K562 (cell line): Measurements from ENCODE around the gene UNKL. TPM values are rescaled to one million over a fixed set of nuclear protein-coding genes. Genes with fewer than 3 reads are reported as not detected.

Experiments used
- ATAC-seq: fragments of 200-7000 bp; cut with Tn5 transposase; 3 replicates; pipeline ENCODE4 v1.9.1; 2020; ENCODE audit warnings: moderate library complexity
- BruUV-seq: library from RNA; stranded (reverse); fragments of 400-500 nt; replicated peaks from 2 replicates; lab custom pipeline; 2021; lab: Mats Ljungman, UMichigan
- CTCF ChIA-PET: fragments of 300-600 bp; formaldehyde crosslinking; extraction: SDS; loops from one replicate; lab custom pipeline; 2021; ENCODE audit warnings: low intra/inter-chr PET ratio; lab: Yijun Ruan, JAX
- POLR2A ChIA-PET: fragments of 300-600, 350-650 bp; sonication (Branson Sonifier 250); formaldehyde crosslinking; extraction: SDS; loops from one replicate; lab custom pipeline; 2021; ENCODE audit warnings: antibody characterized with exemption, inconsistent platforms; lab: Yijun Ruan, JAX
- DNase-seq, 4 experiments: peaks; one replicate each; pipeline versions ENCODE4 v3.0.0 to v3.0.0-alpha.2; 2011 to 2018; ENCODE audit warnings: low spot score in 3 of 4, mixed read lengths in 3 of 4; ENCODE audit errors: extremely low read depth in 1 of 4
- FAIRE-seq: peaks from 2 replicates; lab custom pipeline; 2011; peaks lifted over from hg19 to GRCh38; lab: Jason Lieb, UNC
- H2AFZ ChIP-seq: 2 replicates; pipeline ENCODE4 v1.6.0; 2011; ENCODE audit warnings: low read depth, low read length, control low read depth, inconsistent platforms
- H3K27ac ChIP-seq: fragments of 200-600 bp; 3 replicates; pipeline ENCODE4 v1.8.0; 2011; ENCODE audit warnings: low read depth, mild to moderate bottlenecking, control low read depth, inconsistent platforms, low read length, moderate library complexity, mixed read lengths; ENCODE audit errors: extremely low read depth
- H3K27me3 ChIP-seq, 2 experiments: fragments of 300-600 bp in 1 of 2; 2 replicates in 1 of 2; 3 replicates in 1 of 2; pipeline versions ENCODE4 v1.6.0 to v1.8.0; 2011; ENCODE audit warnings: inconsistent platforms in 2 of 2, low read length in 2 of 2, mild to moderate bottlenecking in 1 of 2, mixed read lengths in 1 of 2, moderate library complexity in 1 of 2; ENCODE audit not compliant: control insufficient read depth in 2 of 2, insufficient read depth in 2 of 2
- H3K36me3 ChIP-seq: fragments of 300-600 bp; 3 replicates; pipeline ENCODE4 v1.8.0; 2011; ENCODE audit warnings: mild to moderate bottlenecking, low read length, inconsistent platforms; ENCODE audit not compliant: control insufficient read depth, insufficient read depth
- H3K4me1 ChIP-seq, 2 experiments: fragments of 200-600 bp in 1 of 2; replicated peaks in 1 of 2; 2 replicates in 1 of 2; 3 replicates in 1 of 2; pipeline versions ENCODE4 v1.5.1 to v1.8.0; 2011; ENCODE audit warnings: inconsistent platforms in 2 of 2, low read length in 2 of 2, mild to moderate bottlenecking in 1 of 2, mixed read lengths in 1 of 2, moderate library complexity in 1 of 2; ENCODE audit not compliant: control insufficient read depth in 2 of 2, insufficient read depth in 2 of 2
- H3K4me2 ChIP-seq: 2 replicates; pipeline ENCODE4 v1.6.1; 2011; ENCODE audit warnings: low read length, control low read depth, inconsistent platforms, mixed read lengths; ENCODE audit not compliant: insufficient read depth
- H3K4me3 ChIP-seq: fragments of 200-600 bp; sonication (generic), shearing (Covaris generic); 2 replicates; pipeline ENCODE4 v1.5.1; 2016; ENCODE audit warnings: control low read depth, inconsistent platforms
- H3K79me2 ChIP-seq: fragments of 200-600 bp; 3 replicates; pipeline ENCODE4 v1.8.0; 2011; ENCODE audit warnings: low read length, inconsistent platforms; ENCODE audit not compliant: control insufficient read depth, insufficient read depth
- H3K9ac ChIP-seq, 2 experiments: 2 replicates each; pipeline versions ENCODE4 v1.6.0 to v1.6.1; 2011; ENCODE audit warnings: low read depth in 2 of 2, low read length in 2 of 2, control low read depth in 1 of 2, inconsistent platforms in 1 of 2, mild to moderate bottlenecking in 1 of 2, mixed read lengths in 1 of 2; ENCODE audit not compliant: insufficient read depth in 1 of 2
- H3K9me1 ChIP-seq: one replicate; pipeline ENCODE4 v1.6.0; 2011; ENCODE audit warnings: inconsistent platforms, mild to moderate bottlenecking, low read length, moderate library complexity; ENCODE audit not compliant: control insufficient read depth, insufficient read depth
- H3K9me3 ChIP-seq: replicated peaks from 2 replicates; pipeline ENCODE4 v1.5.1; 2011; ENCODE audit warnings: low read depth, low read length, inconsistent platforms; ENCODE audit not compliant: control insufficient read depth, insufficient read depth
- H4K20me1 ChIP-seq: replicated peaks from 2 replicates; pipeline ENCODE4 v1.6.1; 2011; ENCODE audit warnings: low read length, inconsistent platforms, mixed read lengths; ENCODE audit not compliant: control insufficient read depth, insufficient read depth
- BCLAF1 ChIP-seq, 2 experiments: fragments of 450-650 bp in 1 of 2; IDR thresholded peaks; 2 replicates each; pipeline ENCODE4 v1.6.1; 2011 to 2017; ENCODE audit warnings: low read depth in 2 of 2, antibody characterized with exemption in 1 of 2, borderline replicate concordance in 1 of 2, low read length in 1 of 2, mild to moderate bottlenecking in 1 of 2, mixed read lengths in 1 of 2; ENCODE audit not compliant: control insufficient read depth in 1 of 2
- BRD4 ChIP-seq: fragments of 200-600 bp; sonication (generic); IDR thresholded peaks from 2 replicates; pipeline ENCODE4 v1.6.1; 2017; ENCODE audit warnings: inconsistent platforms
- BRD9 ChIP-seq: fragments of 450-650 bp; IDR thresholded peaks from 2 replicates; pipeline ENCODE4 v1.6.1; 2018; ENCODE audit warnings: low read depth; ENCODE audit not compliant: partially characterized antibody
- E4F1 ChIP-seq: fragments of 250-450 bp; sonication (Bioruptor Pico); IDR thresholded peaks from 2 replicates; pipeline ENCODE4 v1.5.0; 2021; ENCODE audit warnings: mild to moderate bottlenecking, borderline replicate concordance
- GMEB1 ChIP-seq: fragments of 250-450 bp; sonication (Bioruptor Pico); IDR thresholded peaks from 2 replicates; pipeline ENCODE4 v1.4.0; 2020; ENCODE audit warnings: mild to moderate bottlenecking
- HSF4 ChIP-seq: fragments of 250-450 bp; sonication (Bioruptor Pico); IDR thresholded peaks from 2 replicates; pipeline ENCODE4 v2.1.2; 2022; ENCODE audit warnings: mild to moderate bottlenecking, moderate library complexity, borderline replicate concordance
- MYC ChIP-seq, 2 experiments: fragments of 250-450 bp in 1 of 2; sonication (Bioruptor Pico) in 1 of 2; IDR thresholded peaks; 2 replicates each; pipeline versions ENCODE4 v1.5.1 to v1.6.1; 2012 to 2021; ENCODE audit warnings: low read depth in 2 of 2, borderline replicate concordance in 1 of 2, improper control_type of control experiment in 1 of 2, low read length in 1 of 2, mild to moderate bottlenecking in 1 of 2, moderate library complexity in 1 of 2
- NFYB ChIP-seq: IDR thresholded peaks from 2 replicates; pipeline ENCODE4 v1.6.1; 2011; ENCODE audit warnings: mild to moderate bottlenecking, moderate library complexity; ENCODE audit not compliant: insufficient read length; ENCODE audit errors: extremely low read depth
- NR2C1 ChIP-seq, 2 experiments: fragments of 450-650 bp; IDR thresholded peaks; 2 replicates each; pipeline ENCODE4 v1.6.1; 2017; ENCODE audit warnings: mild to moderate bottlenecking in 2 of 2, antibody characterized with exemption in 1 of 2, inconsistent platforms in 1 of 2, missing compliant biosample characterization in 1 of 2, missing genetic modification characterization in 1 of 2
- SAFB2 ChIP-seq: fragments of 200-400 bp; formaldehyde crosslinking; IDR thresholded peaks from 2 replicates; pipeline ENCODE4 v1.6.1; 2018; ENCODE audit warnings: borderline replicate concordance, low read length, low read depth, moderate library complexity; ENCODE audit not compliant: severe bottlenecking
- SMAD2 ChIP-seq: fragments of 150-350 bp; IDR thresholded peaks from 2 replicates; pipeline ENCODE4 v1.6.1; 2014; ENCODE audit warnings: low read depth, mild to moderate bottlenecking, low read length
- SNRNP70 ChIP-seq: fragments of 200-400 bp; formaldehyde crosslinking; optimal IDR thresholded peaks from 2 replicates; pipeline ENCODE3; 2017; ENCODE audit warnings: low read depth, low read length
- SRSF7 ChIP-seq: fragments of 200-400 bp; formaldehyde crosslinking; optimal IDR thresholded peaks from 2 replicates; pipeline ENCODE3; 2017; ENCODE audit warnings: mild to moderate bottlenecking, low read depth, low read length
- ZNF778 ChIP-seq: fragments of 450-650 bp; formaldehyde crosslinking; IDR thresholded peaks from 2 replicates; pipeline ENCODE4 v1.4.0; 2020; ENCODE audit warnings: mild to moderate bottlenecking, moderate library complexity
- WGBS: fragments of 100-300 bp; shearing (Covaris generic); methylation state at CpG from one replicate; pipeline ENCODE4 v1.1.6; 2016; ENCODE audit warnings: low coverage, mixed read lengths; ENCODE audit not compliant: insufficient coverage; ENCODE audit errors: missing lambda C conversion rate; 5-methylcytosine and 5-hydroxymethylcytosine counted together
- in situ Hi-C: fragments of 300-500 bp; cut with MboI; formaldehyde crosslinking; loops from 4 replicates; pipeline ENCODE4 v1.15.0; 2018; ENCODE audit warnings: inconsistent platforms, mixed read lengths
- intact Hi-C: fragments of 100-400 bp; cut with micrococcal nuclease; formaldehyde crosslinking; loops from 2 replicates; pipeline ENCODE4 v1.14.2; 2022
- polyA plus RNA-seq, 8 experiments: library from polyadenylated mRNA; depleted of rRNA in 4 of 8; stranded (reverse) in 5 of 8; unstranded in 3 of 8; fragments of >200 nt; fragmentation: Nextera tagmentation in 2 of 8; fragmentation: Illumina TruSeq in 1 of 8; extraction: Ambion mirVana in 2 of 8; extraction: Trizol in 1 of 8; gene quantifications; 2 replicates each; pipeline versions ENCODE4 v1.2.1 to v1.2.3, GENCODE V29; 2011 to 2014; ENCODE audit warnings: inconsistent platforms in 1 of 8, missing spikeins in 1 of 8
- total RNA-seq, 7 experiments: library from RNA; depleted of rRNA in 6 of 7; stranded (reverse); fragments of >200 nt in 6 of 7; fragmentation: Illumina TruSeq in 2 of 7; extraction: Trizol in 2 of 7; gene quantifications; 2 replicates each; pipeline versions ENCODE4 v1.2.1 to v1.2.3, GENCODE V29; 2011 to 2021; ENCODE audit warnings: low replicate concordance in 1 of 7

The UNKL gene
- total and polyA plus RNA-seq, 9 of the 15 experiments (the other 6 are each of a cell fraction or from before 2014, with no cell fraction given): 0.37 to 30.2 (median 5.1) TPM

- in situ Hi-C loops: no loop called here
- Histone ChIP-seq H3K9me3 (no peaks in the 10 kb centered on the region), H3K27ac (no peak overlapping the region; the same call in 2 of the 3 replicates), H3K4me3 (peak overlapping the region; percentile 99), H3K79me2 (peaks cover 46% of the 10 kb centered on the region), H3K4me1 (peaks cover 4 to 87% of the 10 kb centered on the region in 2 experiments; a peak in 3 of 5 replicates), H3K9me1 (no peaks in the 10 kb centered on the region), H3K9ac (peak overlapping the region; percentile 80 to 93; a peak in 3 of 4 replicates), H3K4me2 (peak overlapping the region; percentile 80), H3K36me3 (peaks cover 22% of the 10 kb centered on the region; the same call in 1 of the 3 replicates), H3K27me3 (no peaks in the 10 kb centered on the region), H4K20me1 (peaks cover 4% of the 10 kb centered on the region), H2AFZ (no peak overlapping the region)
- intact Hi-C loops: no loop called here
- WGBS: 54% methylated on average over 16 of the region's 19 CpGs
- CTCF ChIA-PET: no interaction called here
- POLR2A ChIA-PET: interaction anchor here (0.6 to 1.6 kb wide), 2 partner anchors 28 to 375 kb away, joined by 3 to 5 read pairs; no protein-coding TSS in a partner anchor
- ATAC-seq: no peak
- TSS peak; percentile 55 for BruUV-seq
- FAIRE-seq: no peak
- DNase-seq: no peak
- TF ChIP-seq BCLAF1 (IDR thresholded peaks at IDR 0.05; ENCODE audit: borderline replicate concordance in 1 of 2, control insufficient read depth in 1 of 2, low read depth in 2 of 2, low read length in 1 of 2) (no peak), BRD9 (no peak), NFYB (no peak), E4F1 (CRISPR knock-in tag) (no peak), GMEB1 (CRISPR knock-in tag) (no peak), MYC (IDR thresholded peaks at IDR 0.05; ENCODE audit: low read depth, low read length) (no peak), MYC (CRISPR knock-in tag; IDR thresholded peaks at IDR 0.05; ENCODE audit: borderline replicate concordance, low read depth) (no peak), BRD4 (no peak), ZNF778 (CRISPR knock-in tag) (no peak), SAFB2 (no peak), NR2C1 (IDR thresholded peaks at IDR 0.05) (no peak), NR2C1 (tag; IDR thresholded peaks at IDR 0.05) (no peak), HSF4 (no peak), SMAD2 (no peak), SRSF7 (no peak), SNRNP70 (no peak)
Measured at GRCh38 chr16:1350691-1351090, 63.8 kb downstream of the UNKL start.
